ENCODE measurements around the gene FBXO17.
"Not testable (repeated sequence)": the region's sequence is repeated elsewhere in the genome, so short reads cannot be mapped to it uniquely, and the experiment has no call there.

The FBXO17 gene

GRCh38 chr19:38979812-38980211 is 4.3 kb upstream of the FBXO17 start:
- no peak overlapping the region for H3K9ac ChIP-seq (ENCODE audit: low read depth, low read length)
- H3K27me3 ChIP-seq (ENCODE audit: control insufficient read depth, insufficient read depth, low read length) = no peaks in the 10 kb centered on the region
- H3K9me3 ChIP-seq (ENCODE audit: control insufficient read depth, insufficient read depth, low read length) = peaks cover 8% of the 10 kb centered on the region; the same call in 1 of the 2 replicates
- no peak overlapping the region for H3K4me3 ChIP-seq (ENCODE audit: low read depth, low read length)
- H3K36me3 ChIP-seq (ENCODE audit: control insufficient read depth, insufficient read depth, low read length) = no peaks in the 10 kb centered on the region
- peaks cover 7% of the 10 kb centered on the region for H3K4me1 ChIP-seq (ENCODE audit: control insufficient read depth, insufficient read depth, low read length)
- H3K27ac ChIP-seq (ENCODE audit: low read depth, low read length) = no peak overlapping the region

DNA sequence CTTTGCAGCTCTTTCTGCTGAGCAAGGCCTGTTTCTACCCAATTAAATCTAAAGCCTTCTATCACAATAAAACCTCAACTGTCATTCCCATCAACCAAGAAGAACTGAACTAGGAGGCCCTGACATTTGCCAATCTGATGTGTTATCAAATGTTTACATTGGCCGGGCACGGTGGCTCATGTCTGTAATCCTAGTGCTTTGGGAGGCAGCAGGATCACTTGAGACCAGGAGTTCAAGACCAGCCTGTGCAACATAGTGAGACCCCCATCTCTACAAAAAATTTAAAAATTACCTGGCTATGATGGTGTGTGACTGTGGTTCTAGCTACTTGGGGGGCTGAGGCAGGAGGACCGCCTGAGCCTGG is 2.8 kb upstream of the FBXO17 start:
- Histone ChIP-seq H3K9me3 (ENCODE audit: control insufficient read depth, insufficient read depth, low read length) (peaks cover 8% of the 10 kb centered on the region; the same call in 1 of the 2 replicates), H3K4me3 (ENCODE audit: low read depth, low read length) (no peak overlapping the region), H3K36me3 (ENCODE audit: control insufficient read depth, insufficient read depth, low read length) (no peaks in the 10 kb centered on the region), H3K27me3 (ENCODE audit: control insufficient read depth, insufficient read depth, low read length) (no peaks in the 10 kb centered on the region), H3K9ac (ENCODE audit: low read depth, low read length) (no peak overlapping the region), H3K27ac (ENCODE audit: low read depth, low read length) (no peak overlapping the region), H3K4me1 (ENCODE audit: control insufficient read depth, insufficient read depth, low read length) (peaks cover 10% of the 10 kb centered on the region)

DNA sequence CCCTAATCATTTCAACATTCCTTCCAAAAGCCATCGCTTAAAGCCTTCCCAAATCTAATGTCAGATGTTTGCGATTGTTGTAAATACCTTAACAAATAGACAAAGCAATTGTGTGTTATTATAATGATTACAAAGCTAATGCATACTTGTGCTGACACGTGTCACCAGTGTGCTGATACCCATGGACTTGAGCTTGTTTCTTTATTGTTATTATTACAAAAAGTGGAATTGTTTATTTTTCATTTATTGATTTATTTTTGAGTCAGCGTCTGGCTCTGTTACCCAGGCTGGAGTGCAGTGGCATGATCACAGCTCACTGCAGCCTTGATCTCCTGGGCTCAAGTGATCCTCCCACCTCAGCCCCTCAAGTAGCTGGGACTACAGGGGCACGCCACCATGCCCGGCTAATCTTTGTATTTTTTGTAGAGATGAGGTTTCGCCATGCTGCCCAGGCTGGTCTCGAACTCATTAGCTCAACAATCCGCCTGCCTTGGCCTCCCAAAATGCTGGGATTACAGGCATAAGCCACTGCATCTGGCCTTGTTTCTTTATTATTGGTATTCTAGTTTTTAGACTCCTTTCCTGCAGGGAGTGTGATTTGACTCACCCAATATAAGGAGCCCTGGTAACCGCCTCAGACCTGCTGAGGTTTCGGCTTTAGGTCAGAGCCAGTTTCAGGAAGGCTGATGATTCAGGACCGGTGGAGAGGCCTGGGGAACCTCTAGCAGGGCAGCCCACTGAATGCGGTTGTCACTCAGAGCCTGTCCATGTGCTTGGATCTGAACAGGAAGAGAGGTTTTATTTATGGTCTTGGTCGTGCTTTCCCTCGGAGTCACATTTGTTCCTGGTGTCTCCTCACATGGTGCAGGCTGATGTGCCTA is 2.1 kb upstream of the FBXO17 start:
- Histone ChIP-seq H3K36me3 (ENCODE audit: control insufficient read depth, insufficient read depth, low read length) (no peaks in the 10 kb centered on the region), H3K27me3 (ENCODE audit: control insufficient read depth, insufficient read depth, low read length) (no peaks in the 10 kb centered on the region), H3K9me3 (ENCODE audit: control insufficient read depth, insufficient read depth, low read length) (peaks cover 8% of the 10 kb centered on the region; the same call in 1 of the 2 replicates), H3K27ac (ENCODE audit: low read depth, low read length) (no peak overlapping the region), H3K9ac (ENCODE audit: low read depth, low read length) (no peak overlapping the region), H3K4me3 (ENCODE audit: low read depth, low read length) (no peak overlapping the region), H3K4me1 (ENCODE audit: control insufficient read depth, insufficient read depth, low read length) (peaks cover 10% of the 10 kb centered on the region)

GRCh38 chr19:38975861-38976271 is 324 bp upstream of the FBXO17 start:
- Histone ChIP-seq H3K9me3 (ENCODE audit: control insufficient read depth, insufficient read depth, low read length) (peaks cover 6% of the 10 kb centered on the region; the same call in 1 of the 2 replicates), H3K36me3 (ENCODE audit: control insufficient read depth, insufficient read depth, low read length) (no peaks in the 10 kb centered on the region), H3K27me3 (ENCODE audit: control insufficient read depth, insufficient read depth, low read length) (no peaks in the 10 kb centered on the region), H3K9ac (ENCODE audit: low read depth, low read length) (peak overlapping the region; percentile 39; the same call in 1 of the 2 replicates), H3K4me1 (ENCODE audit: control insufficient read depth, insufficient read depth, low read length) (peaks cover 10% of the 10 kb centered on the region), H3K4me3 (ENCODE audit: low read depth, low read length) (peak overlapping the region; percentile 88), H3K27ac (ENCODE audit: low read depth, low read length) (peak overlapping the region; percentile 81)

DNA sequence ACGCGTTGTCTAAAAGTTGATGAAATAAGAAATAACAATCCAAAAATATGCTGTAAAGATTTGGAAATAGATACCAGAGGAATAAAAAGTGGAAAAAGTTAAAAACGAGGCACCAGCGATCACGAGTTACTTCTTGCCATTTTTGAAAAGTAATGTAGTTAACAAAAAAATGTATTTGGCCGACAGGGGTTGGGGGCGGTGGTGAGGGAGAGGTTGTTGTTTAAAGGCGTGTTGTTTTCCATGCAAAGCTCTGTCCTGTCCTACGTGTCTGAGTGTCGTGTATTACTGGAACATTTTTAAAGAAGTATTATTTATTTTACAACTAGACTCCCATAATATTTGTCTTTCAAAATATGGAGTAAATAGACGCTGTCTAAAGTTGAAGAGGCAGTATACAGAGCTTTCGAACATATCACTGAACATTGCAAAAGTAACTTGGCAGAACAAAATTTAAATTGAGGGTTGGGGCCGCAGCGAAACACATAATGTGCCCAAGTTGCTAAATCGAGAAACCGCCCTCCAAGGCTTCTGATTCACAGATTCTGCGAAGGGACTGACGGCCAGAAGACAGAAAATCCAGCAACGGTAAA is 823 bp downstream of the FBXO17 start:
- Histone ChIP-seq H3K27me3 (ENCODE audit: control insufficient read depth, insufficient read depth, low read length) (no peaks in the 10 kb centered on the region), H3K4me3 (ENCODE audit: low read depth, low read length) (peak overlapping the region; percentile 88), H3K9me3 (ENCODE audit: control insufficient read depth, insufficient read depth, low read length) (no peaks in the 10 kb centered on the region), H3K4me1 (ENCODE audit: control insufficient read depth, insufficient read depth, low read length) (peaks cover 10% of the 10 kb centered on the region), H3K9ac (ENCODE audit: low read depth, low read length) (peak overlapping the region; percentile 66), H3K36me3 (ENCODE audit: control insufficient read depth, insufficient read depth, low read length) (no peaks in the 10 kb centered on the region), H3K27ac (ENCODE audit: low read depth, low read length) (peak overlapping the region; percentile 82)

GRCh38 chr19:38971672-38972071 is 3.9 kb downstream of the FBXO17 start:
- Histone ChIP-seq H3K27me3 (ENCODE audit: control insufficient read depth, insufficient read depth, low read length) (no peaks in the 10 kb centered on the region), H3K27ac (ENCODE audit: low read depth, low read length) (no peak overlapping the region), H3K9ac (ENCODE audit: low read depth, low read length) (no peak overlapping the region), H3K9me3 (ENCODE audit: control insufficient read depth, insufficient read depth, low read length) (no peaks in the 10 kb centered on the region), H3K4me3 (ENCODE audit: low read depth, low read length) (no peak overlapping the region), H3K4me1 (ENCODE audit: control insufficient read depth, insufficient read depth, low read length) (peaks cover 10% of the 10 kb centered on the region), H3K36me3 (ENCODE audit: control insufficient read depth, insufficient read depth, low read length) (peaks cover 6% of the 10 kb centered on the region; the same call in 1 of the 2 replicates)

- Histone ChIP-seq H3K9ac (ENCODE audit: low read depth, low read length) (no peak overlapping the region), H3K4me3 (ENCODE audit: low read depth, low read length) (no peak overlapping the region), H3K9me3 (ENCODE audit: control insufficient read depth, insufficient read depth, low read length) (no peaks in the 10 kb centered on the region), H3K4me1 (ENCODE audit: control insufficient read depth, insufficient read depth, low read length) (peaks cover 4% of the 10 kb centered on the region), H3K27me3 (ENCODE audit: control insufficient read depth, insufficient read depth, low read length) (no peaks in the 10 kb centered on the region), H3K36me3 (ENCODE audit: control insufficient read depth, insufficient read depth, low read length) (peaks cover 8% of the 10 kb centered on the region; the same call in 1 of the 2 replicates), H3K27ac (ENCODE audit: low read depth, low read length) (no peak overlapping the region)
Observed at GRCh38 chr19:38970664-38971532, 4.6 kb downstream of the FBXO17 start.

DNA sequence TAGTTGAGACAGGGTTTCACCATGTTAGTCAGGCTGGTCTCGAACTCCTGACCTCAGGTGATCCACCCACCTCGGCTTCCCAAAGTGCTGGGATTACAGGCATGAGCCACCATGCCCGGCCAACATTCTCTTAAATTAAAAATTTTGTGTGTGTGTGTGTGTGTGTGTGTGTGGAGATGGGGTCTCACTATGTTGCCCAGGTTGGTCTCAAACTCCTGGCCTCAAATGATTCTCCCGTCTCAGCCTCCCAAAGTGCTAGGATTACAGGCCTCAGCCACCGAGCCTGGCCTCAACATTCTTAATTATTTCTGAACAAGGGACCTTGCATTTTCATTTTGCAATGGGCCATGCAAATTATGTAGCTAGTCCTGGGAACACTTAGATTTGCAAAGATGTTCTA is 9.4 kb downstream of the FBXO17 start:
- not testable (repeated sequence) for H3K36me3 ChIP-seq (ENCODE audit: control insufficient read depth, insufficient read depth, low read length); H3K27ac ChIP-seq (ENCODE audit: low read depth, low read length); H3K9me3 ChIP-seq (ENCODE audit: control insufficient read depth, insufficient read depth, low read length); H3K4me1 ChIP-seq (ENCODE audit: control insufficient read depth, insufficient read depth, low read length); H3K27me3 ChIP-seq (ENCODE audit: control insufficient read depth, insufficient read depth, low read length); H3K9ac ChIP-seq (ENCODE audit: low read depth, low read length); H3K4me3 ChIP-seq (ENCODE audit: low read depth, low read length)

DNA sequence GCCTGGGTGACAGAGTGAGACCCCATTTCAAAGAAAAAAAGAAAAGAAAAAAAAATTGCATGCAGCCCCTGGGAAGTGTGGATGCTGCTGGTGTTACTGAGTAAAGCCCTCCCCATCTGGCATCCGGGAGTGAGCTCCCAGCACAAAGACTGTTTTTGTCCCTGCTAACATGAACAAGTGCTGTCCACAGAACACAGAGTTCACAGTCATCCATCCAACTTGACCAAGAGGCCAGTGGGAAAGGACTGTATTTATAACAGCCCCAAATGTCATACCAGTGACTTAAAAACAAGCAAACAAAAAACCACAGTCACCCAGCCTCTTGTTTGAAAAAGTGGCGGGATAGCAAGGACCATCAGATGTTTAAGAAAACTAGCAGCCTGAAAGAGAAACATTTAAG is 10.8 kb downstream of the FBXO17 start:
- H3K27ac ChIP-seq (ENCODE audit: low read depth, low read length) = no peak overlapping the region
- peaks cover 8% of the 10 kb centered on the region; the same call in 1 of the 2 replicates for H3K36me3 ChIP-seq (ENCODE audit: control insufficient read depth, insufficient read depth, low read length)
- H3K27me3 ChIP-seq (ENCODE audit: control insufficient read depth, insufficient read depth, low read length) = no peaks in the 10 kb centered on the region
- no peaks in the 10 kb centered on the region for H3K9me3 ChIP-seq (ENCODE audit: control insufficient read depth, insufficient read depth, low read length)
- H3K4me3 ChIP-seq (ENCODE audit: low read depth, low read length) = no peak overlapping the region
- H3K9ac ChIP-seq (ENCODE audit: low read depth, low read length) = no peak overlapping the region
- peaks cover 3% of the 10 kb centered on the region; the same call in 1 of the 2 replicates for H3K4me1 ChIP-seq (ENCODE audit: control insufficient read depth, insufficient read depth, low read length)

- no peak overlapping the region for H3K4me3 ChIP-seq (ENCODE audit: low read depth, low read length)
- H3K36me3 ChIP-seq (ENCODE audit: control insufficient read depth, insufficient read depth, low read length) = peaks cover 4% of the 10 kb centered on the region; the same call in 1 of the 2 replicates
- H3K9me3 ChIP-seq (ENCODE audit: control insufficient read depth, insufficient read depth, low read length) = no peaks in the 10 kb centered on the region
- peaks cover 3% of the 10 kb centered on the region; the same call in 1 of the 2 replicates for H3K4me1 ChIP-seq (ENCODE audit: control insufficient read depth, insufficient read depth, low read length)
- H3K27ac ChIP-seq (ENCODE audit: low read depth, low read length) = no peak overlapping the region
- no peaks in the 10 kb centered on the region for H3K27me3 ChIP-seq (ENCODE audit: control insufficient read depth, insufficient read depth, low read length)
- no peak overlapping the region for H3K9ac ChIP-seq (ENCODE audit: low read depth, low read length)
Observed at GRCh38 chr19:38959618-38960017, 15.9 kb downstream of the FBXO17 start.

Data from HUES48 (cell line).